Stimulated activated CD8-positive, alpha-beta memory T cell treated with anti-CD3 and anti-CD28 coated beads, Interleukin-4, amount 100 ng/mL, for 48 hours (primary cell): ENCODE results near the gene TEKT3.
A peak's percentile ranks its signal among the peaks of the same experiment; 100 is the strongest.

Experiments
- DNase-seq: peaks from one replicate; pipeline ENCODE4 v3.0.0-alpha.2; 2020

Gene TEKT3

GRCh38 chr17:15263680-15264079 is 77.7 kb downstream of the TEKT3 start:
- no peak for DNase-seq

GRCh38 chr17:15263206-15263579 is 78.2 kb downstream of the TEKT3 start:
- no peak for DNase-seq

GRCh38 chr17:15262291-15263205 is 78.8 kb downstream of the TEKT3 start:
- peak; percentile 30 for DNase-seq

GRCh38 chr17:15261802-15262290 is 79.6 kb downstream of the TEKT3 start:
- no peak for DNase-seq

- DNase-seq, result peak; percentile 26
Measured at GRCh38 chr17:15261258-15261801, 80.1 kb downstream of the TEKT3 start.

GRCh38 chr17:15260376-15261257 is 80.8 kb downstream of the TEKT3 start:
- DNase-seq, result peak; percentile 76

GRCh38 chr17:15257796-15258512 is 83.4 kb downstream of the TEKT3 start:
- peak; percentile 10 for DNase-seq

- peak; percentile 79 for DNase-seq
Measured at GRCh38 chr17:15257258-15257788, 84.1 kb downstream of the TEKT3 start.

- DNase-seq, result no peak
Measured at GRCh38 chr17:15256689-15257088, 84.7 kb downstream of the TEKT3 start.

- DNase-seq, result peak; percentile 18
Measured at GRCh38 chr17:15255713-15256454, 85.5 kb downstream of the TEKT3 start.
